ENCODE measurements around the gene AGL.

GRCh38 chr1:99934801-99935200 lies 84.6 kb downstream of the AGL start:
- TF ChIP-seq, protein P1, sequence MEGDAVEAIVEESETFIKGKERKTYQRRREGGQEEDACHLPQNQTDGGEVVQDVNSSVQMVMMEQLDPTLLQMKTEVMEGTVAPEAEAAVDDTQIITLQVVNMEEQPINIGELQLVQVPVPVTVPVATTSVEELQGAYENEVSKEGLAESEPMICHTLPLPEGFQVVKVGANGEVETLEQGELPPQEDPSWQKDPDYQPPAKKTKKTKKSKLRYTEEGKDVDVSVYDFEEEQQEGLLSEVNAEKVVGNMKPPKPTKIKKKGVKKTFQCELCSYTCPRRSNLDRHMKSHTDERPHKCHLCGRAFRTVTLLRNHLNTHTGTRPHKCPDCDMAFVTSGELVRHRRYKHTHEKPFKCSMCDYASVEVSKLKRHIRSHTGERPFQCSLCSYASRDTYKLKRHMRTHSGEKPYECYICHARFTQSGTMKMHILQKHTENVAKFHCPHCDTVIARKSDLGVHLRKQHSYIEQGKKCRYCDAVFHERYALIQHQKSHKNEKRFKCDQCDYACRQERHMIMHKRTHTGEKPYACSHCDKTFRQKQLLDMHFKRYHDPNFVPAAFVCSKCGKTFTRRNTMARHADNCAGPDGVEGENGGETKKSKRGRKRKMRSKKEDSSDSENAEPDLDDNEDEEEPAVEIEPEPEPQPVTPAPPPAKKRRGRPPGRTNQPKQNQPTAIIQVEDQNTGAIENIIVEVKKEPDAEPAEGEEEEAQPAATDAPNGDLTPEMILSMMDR (IDR thresholded peaks at IDR 0.05; ENCODE audit: low read depth, low read length, poor library complexity, severe bottlenecking), result no peak
- TF ChIP-seq EZH2phosphoT487 (IDR thresholded peaks at IDR 0.05; ENCODE audit: borderline replicate concordance, low read length), result no peak
